Omental fat pad (tissue), 4 donors: ENCODE data around the gene RBMXL3. TPM values are rescaled to one million over a fixed set of nuclear protein-coding genes. Genes with fewer than 3 reads are reported as not detected.

ENCODE experiments used
- ATAC-seq: fragments of 150-250 bp; one replicate; pipeline ENCODE4 v1.9.1; 2016; ENCODE audit warnings: mild to moderate bottlenecking, moderate library complexity; ENCODE audit not compliant: low FRiP score
- DNase-seq: peaks from one replicate; pipeline ENCODE4 v3.0.0-alpha.2; 2019; ENCODE audit warnings: low spot score
- total RNA-seq, 4 donors: library from RNA; depleted of rRNA; stranded (reverse); fragments of >200 nt; gene quantifications; one replicate each; pipeline ENCODE4 v1.1.0, GENCODE V29; 2016
- TF ChIP-seq, protein P1 (sequence below), 3 donors: fragments of 450-650 bp; IDR thresholded peaks; one replicate each; pipeline ENCODE4 v1.5.1; 2016 to 2017; ENCODE audit warnings: antibody characterized with exemption in 3 of 3, mild to moderate bottlenecking in 3 of 3, moderate library complexity in 2 of 3

RBMXL3 gene
- not detected for total RNA-seq

DNA sequence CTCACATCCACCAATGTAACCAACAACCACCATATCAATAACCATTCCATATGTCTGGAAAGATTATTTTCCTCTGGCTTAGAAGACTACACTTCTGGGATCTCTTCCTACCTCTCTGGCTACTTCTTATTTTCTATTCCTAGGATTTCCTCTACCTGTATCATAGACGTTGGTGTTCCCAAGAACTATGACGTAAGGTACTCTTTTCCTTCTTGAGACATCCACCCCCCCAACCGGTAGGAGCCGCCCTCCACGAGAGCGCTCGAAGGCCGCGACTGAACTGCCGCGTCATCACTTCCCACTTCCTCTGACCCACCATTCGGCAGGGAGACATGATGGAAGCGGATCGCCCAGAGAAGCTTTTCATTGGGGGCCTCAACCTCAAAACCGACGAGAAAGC, at the start of gene RBMXL3:
TSS of gene RBMXL3 (plus strand) at position 301 of the 400 bp plus-strand sequence. CDS start at position 333, 32 bp downstream.
- TF ChIP-seq, protein P1, sequence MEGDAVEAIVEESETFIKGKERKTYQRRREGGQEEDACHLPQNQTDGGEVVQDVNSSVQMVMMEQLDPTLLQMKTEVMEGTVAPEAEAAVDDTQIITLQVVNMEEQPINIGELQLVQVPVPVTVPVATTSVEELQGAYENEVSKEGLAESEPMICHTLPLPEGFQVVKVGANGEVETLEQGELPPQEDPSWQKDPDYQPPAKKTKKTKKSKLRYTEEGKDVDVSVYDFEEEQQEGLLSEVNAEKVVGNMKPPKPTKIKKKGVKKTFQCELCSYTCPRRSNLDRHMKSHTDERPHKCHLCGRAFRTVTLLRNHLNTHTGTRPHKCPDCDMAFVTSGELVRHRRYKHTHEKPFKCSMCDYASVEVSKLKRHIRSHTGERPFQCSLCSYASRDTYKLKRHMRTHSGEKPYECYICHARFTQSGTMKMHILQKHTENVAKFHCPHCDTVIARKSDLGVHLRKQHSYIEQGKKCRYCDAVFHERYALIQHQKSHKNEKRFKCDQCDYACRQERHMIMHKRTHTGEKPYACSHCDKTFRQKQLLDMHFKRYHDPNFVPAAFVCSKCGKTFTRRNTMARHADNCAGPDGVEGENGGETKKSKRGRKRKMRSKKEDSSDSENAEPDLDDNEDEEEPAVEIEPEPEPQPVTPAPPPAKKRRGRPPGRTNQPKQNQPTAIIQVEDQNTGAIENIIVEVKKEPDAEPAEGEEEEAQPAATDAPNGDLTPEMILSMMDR (IDR thresholded peaks at IDR 0.05), result no peak
- no peak for DNase-seq
- ATAC-seq, result no peak

DNA sequence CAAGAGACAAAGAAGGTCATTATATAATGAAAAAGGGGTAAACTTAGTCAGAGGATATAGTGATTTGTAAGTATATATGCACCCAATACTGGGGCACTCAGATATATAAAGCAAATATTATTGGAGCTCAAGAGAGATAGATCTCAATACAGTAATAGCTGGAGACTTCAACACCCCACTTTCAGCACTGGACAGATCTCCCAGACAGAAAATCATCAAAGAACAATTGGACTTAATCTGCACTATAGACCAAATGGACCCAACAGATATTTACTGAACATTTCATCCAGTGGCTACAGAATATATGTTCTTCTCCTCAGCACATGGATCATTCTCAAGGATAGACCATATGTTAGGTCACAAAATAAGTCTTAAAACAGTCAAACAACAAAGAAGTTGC, 47.2 kb upstream of the RBMXL3 start:
- DNase-seq, result no peak
- ATAC-seq, result no peak
- TF ChIP-seq, protein P1 (IDR thresholded peaks at IDR 0.05), result no peak

DNA sequence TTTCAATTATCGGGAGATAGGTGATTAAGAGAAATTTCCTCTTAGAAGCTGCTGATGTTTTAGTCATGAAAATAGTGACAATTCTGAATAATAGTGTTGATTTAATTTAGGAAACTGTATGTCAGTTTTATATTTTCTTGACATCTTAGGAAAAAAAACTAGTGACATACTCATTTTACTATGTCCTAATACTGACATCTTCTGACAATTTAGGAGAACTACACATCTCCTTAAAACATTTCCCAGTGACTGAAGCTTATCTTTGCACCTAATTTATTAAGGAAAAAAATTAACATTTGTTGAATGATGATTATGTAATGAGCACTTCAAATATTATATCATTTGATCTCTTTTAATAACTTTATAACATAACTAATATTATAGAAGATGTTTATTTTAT, 42.0 kb upstream of the RBMXL3 start:
- TF ChIP-seq, protein P1 (IDR thresholded peaks at IDR 0.05), result no peak
- ATAC-seq, result no peak
- no peak for DNase-seq

DNA sequence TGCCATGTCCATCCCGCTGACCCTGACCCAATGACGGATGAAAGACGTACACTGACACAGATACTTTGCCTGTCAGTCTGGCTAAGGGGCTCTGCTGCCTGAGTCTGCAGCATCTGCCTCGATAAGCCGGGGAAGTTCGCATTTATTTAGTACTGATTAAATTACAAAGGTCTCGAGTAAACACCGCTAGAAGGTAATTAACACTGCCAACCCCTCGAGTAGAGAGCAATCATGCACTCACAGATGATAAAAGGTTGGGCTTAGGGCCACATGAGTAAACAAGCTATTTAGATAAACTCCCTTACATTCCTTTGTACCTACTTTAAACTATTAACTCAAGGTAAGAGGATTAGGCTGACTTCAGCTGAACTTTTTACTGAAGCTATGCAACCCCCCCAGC, 16.0 kb upstream of the RBMXL3 start:
- DNase-seq (no peak), ATAC-seq (no peak)
- TF ChIP-seq, protein P1 (IDR thresholded peaks at IDR 0.05), result no peak

DNA sequence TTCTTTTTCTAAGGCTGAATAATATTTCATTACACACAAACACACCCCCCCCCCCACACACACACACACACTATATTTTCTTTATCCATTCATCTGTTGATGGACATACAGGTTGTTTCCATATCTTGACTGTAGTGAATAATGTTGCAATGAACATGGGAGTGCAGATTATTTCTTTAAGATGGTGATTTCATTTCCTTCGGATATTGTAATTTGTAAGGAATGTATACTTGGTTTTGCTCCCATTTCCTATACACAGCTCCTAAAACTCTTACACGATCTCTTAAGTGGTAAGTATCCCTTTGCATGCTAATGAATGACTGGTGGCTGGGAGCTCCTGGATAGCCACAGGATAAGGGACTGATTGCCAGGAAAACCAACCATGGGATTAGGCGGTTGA, 14.7 kb upstream of the RBMXL3 start:
- TF ChIP-seq, protein P1 (IDR thresholded peaks at IDR 0.05), result no peak
- ATAC-seq (no peak), DNase-seq (no peak)

DNA sequence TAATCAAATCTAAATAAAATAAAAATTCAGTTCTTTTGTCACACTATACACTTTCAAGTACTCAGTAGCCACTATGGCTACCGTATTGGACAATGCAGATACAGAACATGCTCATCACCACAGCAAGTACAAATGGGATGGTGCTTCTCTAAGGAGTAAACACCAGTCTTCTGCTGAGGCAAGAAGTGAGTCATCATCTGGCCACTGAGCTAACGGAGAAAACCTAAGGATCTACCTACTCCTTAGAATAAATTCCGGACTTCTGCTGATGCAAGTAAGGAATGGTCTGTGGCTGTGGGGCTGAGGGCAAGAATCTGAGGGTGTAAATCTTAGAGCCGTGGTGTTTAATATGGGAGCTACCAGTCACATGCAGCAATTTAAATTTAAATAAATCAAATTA, 11.3 kb upstream of the RBMXL3 start:
- DNase-seq (no peak), ATAC-seq (no peak)

DNA sequence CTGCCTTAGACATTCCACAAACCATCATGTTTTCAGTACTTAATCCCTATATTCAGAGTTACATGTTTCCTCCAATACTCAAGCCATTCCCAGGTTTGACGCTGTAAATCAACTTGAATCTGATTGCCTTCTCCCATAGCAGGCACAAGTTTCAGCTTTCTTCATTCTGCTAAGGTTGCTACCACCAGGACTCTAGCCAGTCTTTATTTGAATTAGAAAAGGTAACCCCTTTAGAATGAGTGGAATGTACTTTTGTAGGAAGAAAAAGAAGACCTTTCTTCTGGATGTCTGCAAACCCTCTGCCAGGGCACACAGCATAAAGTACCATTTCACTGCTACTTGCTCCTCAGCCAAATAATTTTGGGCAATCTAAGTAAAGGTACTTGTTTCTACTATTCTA, 10.7 kb upstream of the RBMXL3 start:
- ATAC-seq (no peak), DNase-seq (no peak)

More for the DNA sequence above, 11.3 kb upstream of the RBMXL3 start:
- TF ChIP-seq, protein P1 (IDR thresholded peaks at IDR 0.05), result no peak

More for the DNA sequence above, 10.7 kb upstream of the RBMXL3 start:
- TF ChIP-seq, protein P1 (IDR thresholded peaks at IDR 0.05), result no peak
